ENCODE measurements around the gene ABCB8. TPM values are rescaled to one million over a fixed set of nuclear protein-coding genes. Genes with fewer than 3 reads are reported as not detected.

ABCB8 gene
- total and polyA plus RNA-seq, 9 of the 15 experiments (the other 6 are each of a cell fraction or from before 2014, with no cell fraction given) = 7.6 to 106 (median 36.3) TPM

- TF ChIP-seq, protein P1, sequence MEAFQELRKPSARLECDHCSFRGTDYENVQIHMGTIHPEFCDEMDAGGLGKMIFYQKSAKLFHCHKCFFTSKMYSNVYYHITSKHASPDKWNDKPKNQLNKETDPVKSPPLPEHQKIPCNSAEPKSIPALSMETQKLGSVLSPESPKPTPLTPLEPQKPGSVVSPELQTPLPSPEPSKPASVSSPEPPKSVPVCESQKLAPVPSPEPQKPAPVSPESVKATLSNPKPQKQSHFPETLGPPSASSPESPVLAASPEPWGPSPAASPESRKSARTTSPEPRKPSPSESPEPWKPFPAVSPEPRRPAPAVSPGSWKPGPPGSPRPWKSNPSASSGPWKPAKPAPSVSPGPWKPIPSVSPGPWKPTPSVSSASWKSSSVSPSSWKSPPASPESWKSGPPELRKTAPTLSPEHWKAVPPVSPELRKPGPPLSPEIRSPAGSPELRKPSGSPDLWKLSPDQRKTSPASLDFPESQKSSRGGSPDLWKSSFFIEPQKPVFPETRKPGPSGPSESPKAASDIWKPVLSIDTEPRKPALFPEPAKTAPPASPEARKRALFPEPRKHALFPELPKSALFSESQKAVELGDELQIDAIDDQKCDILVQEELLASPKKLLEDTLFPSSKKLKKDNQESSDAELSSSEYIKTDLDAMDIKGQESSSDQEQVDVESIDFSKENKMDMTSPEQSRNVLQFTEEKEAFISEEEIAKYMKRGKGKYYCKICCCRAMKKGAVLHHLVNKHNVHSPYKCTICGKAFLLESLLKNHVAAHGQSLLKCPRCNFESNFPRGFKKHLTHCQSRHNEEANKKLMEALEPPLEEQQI (IDR thresholded peaks at IDR 0.05) = no peak
- peak; percentile 91 for TF ChIP-seq MYNN (IDR thresholded peaks at IDR 0.05)
- no peak for TF ChIP-seq MYNN (CRISPR knock-in tag; IDR thresholded peaks at IDR 0.05)
- peak; percentile 87 for TF ChIP-seq FOS (IDR thresholded peaks at IDR 0.05; ENCODE audit: extremely low read depth, insufficient read length)
- TF ChIP-seq BRF1 (IDR thresholded peaks at IDR 0.05; ENCODE audit: borderline replicate concordance, extremely low read depth, insufficient read length) = no peak
- peak; percentile 90 for TF ChIP-seq SOX6 (IDR thresholded peaks at IDR 0.05)
- TF ChIP-seq, protein P2, sequence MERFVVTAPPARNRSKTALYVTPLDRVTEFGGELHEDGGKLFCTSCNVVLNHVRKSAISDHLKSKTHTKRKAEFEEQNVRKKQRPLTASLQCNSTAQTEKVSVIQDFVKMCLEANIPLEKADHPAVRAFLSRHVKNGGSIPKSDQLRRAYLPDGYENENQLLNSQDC (CRISPR knock-in tag; IDR thresholded peaks at IDR 0.05) = 0 out of 2 replicates have a peak, but pooled peaks have one; percentile 66
- 0 out of 4 replicates have a peak, but pooled peaks have one; percentile 12 to 33 for TF ChIP-seq MLLT1 (IDR thresholded peaks at IDR 0.05)
- TF ChIP-seq ASH1L (IDR thresholded peaks at IDR 0.05; ENCODE audit: borderline replicate concordance, low read depth, partially characterized antibody) = no peak
- TF ChIP-seq CCAR2 (IDR thresholded peaks at IDR 0.05; ENCODE audit: low read depth, low read length) = no peak
- peak; percentile 76 for TF ChIP-seq KDM5B (IDR thresholded peaks at IDR 0.05; ENCODE audit: insufficient replicate concordance, low read depth, low read length)
- TF ChIP-seq ZNF175 (CRISPR knock-in tag; IDR thresholded peaks at IDR 0.05; ENCODE audit: low read depth) = peak; percentile 69; the same call in 1 of the 2 replicates
- no peak for TF ChIP-seq CBFB (CRISPR knock-in tag; IDR thresholded peaks at IDR 0.05)
- TF ChIP-seq CCNT2 (IDR thresholded peaks at IDR 0.05; ENCODE audit: borderline replicate concordance, extremely low read depth, insufficient read length, low read depth, low read length) = peak; percentile 99
- no peak for TF ChIP-seq ZNF324 (CRISPR knock-in tag; IDR thresholded peaks at IDR 0.05)
- TF ChIP-seq, protein P3, sequence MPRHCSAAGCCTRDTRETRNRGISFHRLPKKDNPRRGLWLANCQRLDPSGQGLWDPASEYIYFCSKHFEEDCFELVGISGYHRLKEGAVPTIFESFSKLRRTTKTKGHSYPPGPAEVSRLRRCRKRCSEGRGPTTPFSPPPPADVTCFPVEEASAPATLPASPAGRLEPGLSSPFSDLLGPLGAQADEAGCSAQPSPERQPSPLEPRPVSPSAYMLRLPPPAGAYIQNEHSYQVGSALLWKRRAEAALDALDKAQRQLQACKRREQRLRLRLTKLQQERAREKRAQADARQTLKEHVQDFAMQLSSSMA (CRISPR knock-in tag; IDR thresholded peaks at IDR 0.05) = no peak
- TF ChIP-seq, protein P4, sequence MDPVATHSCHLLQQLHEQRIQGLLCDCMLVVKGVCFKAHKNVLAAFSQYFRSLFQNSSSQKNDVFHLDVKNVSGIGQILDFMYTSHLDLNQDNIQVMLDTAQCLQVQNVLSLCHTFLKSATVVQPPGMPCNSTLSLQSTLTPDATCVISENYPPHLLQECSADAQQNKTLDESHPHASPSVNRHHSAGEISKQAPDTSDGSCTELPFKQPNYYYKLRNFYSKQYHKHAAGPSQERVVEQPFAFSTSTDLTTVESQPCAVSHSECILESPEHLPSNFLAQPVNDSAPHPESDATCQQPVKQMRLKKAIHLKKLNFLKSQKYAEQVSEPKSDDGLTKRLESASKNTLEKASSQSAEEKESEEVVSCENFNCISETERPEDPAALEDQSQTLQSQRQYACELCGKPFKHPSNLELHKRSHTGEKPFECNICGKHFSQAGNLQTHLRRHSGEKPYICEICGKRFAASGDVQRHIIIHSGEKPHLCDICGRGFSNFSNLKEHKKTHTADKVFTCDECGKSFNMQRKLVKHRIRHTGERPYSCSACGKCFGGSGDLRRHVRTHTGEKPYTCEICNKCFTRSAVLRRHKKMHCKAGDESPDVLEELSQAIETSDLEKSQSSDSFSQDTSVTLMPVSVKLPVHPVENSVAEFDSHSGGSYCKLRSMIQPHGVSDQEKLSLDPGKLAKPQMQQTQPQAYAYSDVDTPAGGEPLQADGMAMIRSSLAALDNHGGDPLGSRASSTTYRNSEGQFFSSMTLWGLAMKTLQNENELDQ (CRISPR knock-in tag; IDR thresholded peaks at IDR 0.05; ENCODE audit: borderline replicate concordance) = no peak
- TF ChIP-seq HCFC1 (IDR thresholded peaks at IDR 0.05; ENCODE audit: low read depth, low read length) = 0 out of 2 replicates have a peak, but pooled peaks have one; percentile 20
- no peak for TF ChIP-seq ZZZ3 (IDR thresholded peaks at IDR 0.05)
Observed at GRCh38 chr7:151038951-151039849, 10.9 kb downstream of the ABCB8 start (continued).

Measured in K562 (cell line).